Esophagus squamous epithelium (tissue), 5 donors: ENCODE data around the gene PDZRN3. TPM values are rescaled to one million over a fixed set of nuclear protein-coding genes. Genes with fewer than 3 reads are reported as not detected.

Experiments used
- DNase-seq: peaks from one replicate; lab custom pipeline; 2025; lab: John Stamatoyannopoulos, UW
- H3K27ac ChIP-seq, 4 donors: fragments of 200-600 bp; sonication (generic); one replicate each; pipeline ENCODE4 v1.5.1; 2016 to 2019; ENCODE audit warnings: mild to moderate bottlenecking in 1 of 4
- H3K27me3 ChIP-seq, 4 donors: fragments of 200-600 bp; sonication (generic); 1 replicate in 3 of 4; 2 replicates in 1 of 4; pipeline versions ENCODE4 v1.5.1 to v1.6.0; 2017 to 2021; ENCODE audit warnings: antibody characterized with exemption in 1 of 4
- H3K36me3 ChIP-seq, 3 donors: fragments of 200-600 bp; sonication (generic); one replicate each; pipeline ENCODE4 v1.5.1; 2016 to 2019
- H3K4me1 ChIP-seq, 3 donors: fragments of 200-600 bp; sonication (generic); one replicate each; pipeline ENCODE4 v1.5.1; 2017 to 2019
- H3K4me3 ChIP-seq, 4 donors: fragments of 200-600 bp; sonication (generic); 1 replicate in 3 of 4; 2 replicates in 1 of 4; pipeline ENCODE4 v1.5.1; 2016 to 2019; ENCODE audit warnings: mild to moderate bottlenecking in 2 of 4, moderate library complexity in 1 of 4
- H3K9me3 ChIP-seq, 3 donors: fragments of 200-600 bp; sonication (generic); one replicate each; pipeline ENCODE4 v1.5.1; 2016 to 2019
- CTCF ChIP-seq, 6 experiments: fragments of 450-650 bp in 4 of 6; fragments of 200-600 bp in 2 of 6; sonication (generic) in 2 of 6; IDR thresholded peaks; one replicate each; pipeline ENCODE4 v1.5.1; 2016 to 2019; ENCODE audit warnings: antibody characterized with exemption in 6 of 6, mild to moderate bottlenecking in 4 of 6, moderate library complexity in 4 of 6
- POLR2A ChIP-seq, 4 donors: fragments of 450-650 bp; IDR thresholded peaks; one replicate each; pipeline ENCODE4 v1.6.1; 2017; ENCODE audit warnings: antibody characterized with exemption in 4 of 4, mild to moderate bottlenecking in 4 of 4, moderate library complexity in 3 of 4
- WGBS, 2 donors: methylation state at CpG; one replicate each; pipeline ENCODE4 v1.1.5; 2018; 5-methylcytosine and 5-hydroxymethylcytosine counted together
- intact Hi-C: fragments of 100-400 bp; cut with DNase I; formaldehyde crosslinking; loops from one replicate; pipeline ENCODE4 v1.15.0; 2022
- total RNA-seq, 4 donors: library from RNA; depleted of rRNA; stranded (reverse); fragments of >200 nt; gene quantifications; one replicate each; pipeline ENCODE4 v1.1.0, GENCODE V29; 2016
- donor health status: DM: yes; HTN: yes; CAD: no.

PDZRN3 gene
- total RNA-seq, 4 donors from 2014 or later, result 22.1 to 54.9 (median 38.9) TPM

- DNase-seq, result no peak
- no peak overlapping the region for H3K4me3 ChIP-seq
- no peak for TF ChIP-seq POLR2A (IDR thresholded peaks at IDR 0.05)
- no peak for TF ChIP-seq CTCF (IDR thresholded peaks at IDR 0.05)
- no peak overlapping the region for H3K27ac ChIP-seq
- H3K27me3 ChIP-seq, result no peaks in the 10 kb centered on the region
- H3K9me3 ChIP-seq, result no peaks in the 10 kb centered on the region
- H3K4me1 ChIP-seq, result peaks cover 0 to 8% (median 3%) of the 10 kb centered on the region in 3 donors
- intact Hi-C loops, result no loop called here
- WGBS, 2 donors, result 86 to 100% methylated on average over 1 of the region's 1 CpG
- H3K36me3 ChIP-seq, result no peaks in the 10 kb centered on the region
Observed at GRCh38 chr3:73474619-73475018, 150.1 kb downstream of the PDZRN3 start.

- 67 to 78% methylated on average over 4 of the region's 4 CpGs for WGBS, 2 donors
- no peak for DNase-seq
- Histone ChIP-seq H3K27me3 (no peaks in the 10 kb centered on the region), H3K4me3 (no peak overlapping the region), H3K9me3 (no peaks in the 10 kb centered on the region), H3K4me1 (peaks cover 0 to 8% (median 3%) of the 10 kb centered on the region in 3 donors), H3K27ac (no peak overlapping the region), H3K36me3 (no peaks in the 10 kb centered on the region)
- intact Hi-C loops, result no loop called here
- no peak for TF ChIP-seq CTCF (IDR thresholded peaks at IDR 0.05)
- no peak for TF ChIP-seq POLR2A (IDR thresholded peaks at IDR 0.05)
Observed at GRCh38 chr3:73473898-73474416, 150.8 kb downstream of the PDZRN3 start.

GRCh38 chr3:73473181-73473897 is 151.4 kb downstream of the PDZRN3 start:
- WGBS, 2 donors, result 62 to 70% methylated on average over 5 of the region's 5 CpGs

GRCh38 chr3:73471986-73472787 is 152.6 kb downstream of the PDZRN3 start:
- TF ChIP-seq CTCF (IDR thresholded peaks at IDR 0.05) (no peak), POLR2A (IDR thresholded peaks at IDR 0.05) (no peak)
- 58 to 65% methylated on average over 8 of the region's 8 CpGs for WGBS, 2 donors
- Histone ChIP-seq H3K36me3 (no peaks in the 10 kb centered on the region), H3K27me3 (no peaks in the 10 kb centered on the region), H3K9me3 (no peaks in the 10 kb centered on the region), H3K27ac (no peak overlapping the region), H3K4me1 (peaks cover 0 to 8% (median 3%) of the 10 kb centered on the region in 3 donors), H3K4me3 (no peak overlapping the region)
- no peak for DNase-seq
- intact Hi-C loops, result no loop called here

More at GRCh38 chr3:73473181-73473897, 151.4 kb downstream of the PDZRN3 start:
- H3K9me3 ChIP-seq, result no peaks in the 10 kb centered on the region
- DNase-seq, result no peak
- H3K4me3 ChIP-seq, result no peak overlapping the region
- intact Hi-C loops, result no loop called here
- H3K27ac ChIP-seq, result no peak overlapping the region
- peaks cover 0 to 8% (median 3%) of the 10 kb centered on the region in 3 donors for H3K4me1 ChIP-seq
- no peaks in the 10 kb centered on the region for H3K27me3 ChIP-seq
- TF ChIP-seq POLR2A (IDR thresholded peaks at IDR 0.05), result no peak
- TF ChIP-seq CTCF (IDR thresholded peaks at IDR 0.05), result no peak
- H3K36me3 ChIP-seq, result no peaks in the 10 kb centered on the region

DNA sequence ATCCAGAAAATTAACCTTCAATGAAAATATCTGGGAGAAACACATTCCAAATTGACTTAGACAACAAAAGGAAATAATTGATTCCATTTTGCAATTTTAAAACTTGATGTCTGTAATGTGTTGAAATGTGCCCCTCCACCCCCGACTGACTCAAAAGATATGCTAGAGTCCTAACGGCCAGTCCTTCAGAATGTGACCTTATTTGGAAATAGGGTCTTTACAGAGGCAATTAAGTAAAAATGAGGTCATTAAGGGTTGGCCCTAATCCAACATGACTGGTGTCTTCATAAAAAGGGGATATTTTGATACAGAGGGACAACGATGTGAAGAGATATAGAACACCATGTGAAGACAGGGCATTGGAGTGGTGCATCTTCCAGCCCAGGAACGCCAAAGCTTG is 153.9 kb downstream of the PDZRN3 start:
- no peak for DNase-seq

More for the DNA sequence above, 153.9 kb downstream of the PDZRN3 start:
- Histone ChIP-seq H3K27ac (no peak overlapping the region), H3K27me3 (no peaks in the 10 kb centered on the region), H3K36me3 (no peaks in the 10 kb centered on the region), H3K9me3 (no peaks in the 10 kb centered on the region), H3K4me1 (peaks cover 0 to 8% (median 3%) of the 10 kb centered on the region in 3 donors), H3K4me3 (no peak overlapping the region)
- WGBS, 2 donors, result 71 to 81% methylated on average over 4 of the region's 4 CpGs
- TF ChIP-seq POLR2A (IDR thresholded peaks at IDR 0.05) (no peak), CTCF (IDR thresholded peaks at IDR 0.05) (no peak)
- intact Hi-C loops, result no loop called here
